ENCODE data around the gene PTBP3.
A peak's percentile ranks its signal among the peaks of the same experiment; 100 is the strongest.
"Not testable (repeated sequence)": the region's sequence is repeated elsewhere in the genome, so short reads cannot be mapped to it uniquely, and the experiment has no call there.

Gene PTBP3, protein sequence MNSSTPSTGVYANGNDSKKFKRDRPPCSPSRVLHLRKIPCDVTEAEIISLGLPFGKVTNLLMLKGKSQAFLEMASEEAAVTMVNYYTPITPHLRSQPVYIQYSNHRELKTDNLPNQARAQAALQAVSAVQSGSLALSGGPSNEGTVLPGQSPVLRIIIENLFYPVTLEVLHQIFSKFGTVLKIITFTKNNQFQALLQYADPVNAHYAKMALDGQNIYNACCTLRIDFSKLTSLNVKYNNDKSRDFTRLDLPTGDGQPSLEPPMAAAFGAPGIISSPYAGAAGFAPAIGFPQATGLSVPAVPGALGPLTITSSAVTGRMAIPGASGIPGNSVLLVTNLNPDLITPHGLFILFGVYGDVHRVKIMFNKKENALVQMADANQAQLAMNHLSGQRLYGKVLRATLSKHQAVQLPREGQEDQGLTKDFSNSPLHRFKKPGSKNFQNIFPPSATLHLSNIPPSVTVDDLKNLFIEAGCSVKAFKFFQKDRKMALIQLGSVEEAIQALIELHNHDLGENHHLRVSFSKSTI

DNA sequence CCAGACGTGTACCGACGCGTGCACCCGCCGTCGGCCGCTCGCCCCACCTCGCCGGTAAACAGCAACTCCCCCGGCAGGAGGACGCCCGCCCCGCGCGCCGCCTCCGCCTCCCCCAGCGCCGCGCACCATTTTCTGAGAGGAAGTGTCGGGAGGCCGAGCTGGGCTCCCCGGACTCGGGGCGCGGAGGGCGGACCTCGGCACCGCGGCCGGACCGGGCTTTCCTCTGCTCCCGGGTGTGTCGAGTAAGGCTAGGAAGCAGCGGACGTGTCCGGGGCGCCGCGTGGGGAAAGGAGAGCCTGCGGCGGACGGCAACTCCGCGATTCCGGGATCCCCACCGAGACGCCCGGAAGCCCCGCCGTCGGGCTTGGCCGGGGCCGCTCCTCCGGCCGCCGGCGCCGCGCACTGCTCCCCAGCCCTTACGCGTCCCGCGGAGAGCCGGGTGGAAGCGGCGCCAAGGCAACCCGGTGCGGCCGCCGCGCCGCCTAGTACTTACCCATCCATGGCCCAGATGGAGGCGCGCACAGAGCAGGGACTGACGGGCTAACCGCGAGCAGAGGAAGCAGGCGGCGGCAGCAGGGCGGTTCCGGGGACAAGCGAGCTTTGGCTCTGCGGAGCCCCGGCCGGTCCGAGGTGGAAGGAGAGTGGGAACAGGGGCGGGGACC is at the start of gene PTBP3:
TSS of gene PTBP3 (minus strand) at position 643 of the 662 bp plus-strand sequence. CDS start 35,754 bp downstream, outside the sequence.
- peak; percentile 92 for DNase-seq

DNA sequence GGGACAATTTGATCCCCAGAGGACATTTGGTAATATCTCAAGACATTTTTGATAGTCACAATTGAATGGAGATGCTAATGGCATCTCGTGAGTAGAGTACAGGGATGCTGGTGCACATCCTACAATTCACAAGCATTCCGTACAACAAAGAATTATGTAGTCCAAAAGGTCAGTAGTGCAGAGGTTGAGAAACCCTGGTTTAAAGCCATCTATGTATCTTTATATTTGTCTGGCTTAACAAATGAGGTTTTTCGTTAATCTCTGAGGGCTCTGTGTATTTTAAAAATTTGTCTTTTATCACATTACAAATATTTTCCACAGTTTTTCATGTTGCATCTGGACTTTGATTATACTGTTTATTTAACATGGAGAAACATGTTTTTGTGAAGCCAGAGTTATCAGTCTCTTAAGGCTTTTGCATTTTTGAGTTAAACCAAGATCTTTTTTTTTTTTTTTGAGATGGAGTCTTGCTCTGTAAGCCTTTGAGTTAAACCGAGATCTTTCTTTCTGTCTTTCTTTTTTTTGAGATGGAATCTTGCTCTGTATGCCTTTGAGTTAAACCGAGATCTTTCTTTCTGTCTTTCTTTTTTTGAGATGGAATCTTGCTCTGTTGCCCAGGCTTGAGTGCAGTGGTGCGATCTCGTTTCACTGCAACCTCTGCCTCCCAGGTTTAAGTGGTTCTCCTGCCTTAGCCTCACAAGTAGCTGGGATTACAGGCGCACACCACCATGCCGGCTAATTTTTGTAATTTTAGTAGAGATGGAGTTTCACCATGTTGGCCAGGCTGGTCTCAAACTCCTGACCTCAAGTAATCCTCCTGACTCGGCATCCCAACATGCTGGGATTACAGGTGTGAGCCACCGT is 49.3 kb upstream of the PTBP3 start:
- DNase-seq: no peak

DNA sequence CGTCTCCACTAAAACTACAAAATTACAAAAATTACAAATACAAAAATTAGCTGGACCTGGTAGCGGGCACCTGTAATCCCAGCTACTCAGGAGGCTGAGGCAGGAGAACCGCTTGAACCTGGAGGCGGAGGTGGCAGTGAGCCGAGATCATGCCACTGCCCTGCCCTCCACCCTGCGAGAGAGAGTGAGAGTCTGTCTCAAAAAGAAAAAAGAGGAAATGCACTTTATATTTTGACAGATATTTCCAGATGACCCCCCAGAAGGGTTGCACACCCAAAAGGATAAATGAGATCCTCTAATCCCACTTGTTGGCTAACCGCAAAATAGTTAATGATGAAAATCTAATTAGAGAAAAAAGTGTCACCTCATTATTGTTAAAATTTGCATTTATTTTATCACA is 48.6 kb upstream of the PTBP3 start:
- no peak for DNase-seq

DNA sequence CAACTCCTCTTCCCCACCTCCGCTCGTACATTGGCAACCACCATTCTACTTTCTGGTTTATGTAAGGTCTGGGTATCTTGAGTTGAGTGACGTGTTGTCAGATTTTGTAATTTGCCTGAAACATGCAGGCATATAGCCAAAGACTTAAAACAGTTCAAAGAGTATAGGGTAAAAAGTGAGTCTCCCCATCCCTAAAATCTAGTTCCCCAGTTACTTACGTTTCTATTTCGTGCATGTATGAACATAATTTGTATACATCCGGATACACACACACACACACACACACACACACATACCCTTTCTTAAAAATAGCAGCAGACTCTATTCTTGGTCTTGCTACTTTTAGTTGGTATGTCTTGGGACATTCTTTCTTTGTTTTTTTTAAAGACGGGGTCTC is 47.4 kb upstream of the PTBP3 start:
- no peak for DNase-seq

DNA sequence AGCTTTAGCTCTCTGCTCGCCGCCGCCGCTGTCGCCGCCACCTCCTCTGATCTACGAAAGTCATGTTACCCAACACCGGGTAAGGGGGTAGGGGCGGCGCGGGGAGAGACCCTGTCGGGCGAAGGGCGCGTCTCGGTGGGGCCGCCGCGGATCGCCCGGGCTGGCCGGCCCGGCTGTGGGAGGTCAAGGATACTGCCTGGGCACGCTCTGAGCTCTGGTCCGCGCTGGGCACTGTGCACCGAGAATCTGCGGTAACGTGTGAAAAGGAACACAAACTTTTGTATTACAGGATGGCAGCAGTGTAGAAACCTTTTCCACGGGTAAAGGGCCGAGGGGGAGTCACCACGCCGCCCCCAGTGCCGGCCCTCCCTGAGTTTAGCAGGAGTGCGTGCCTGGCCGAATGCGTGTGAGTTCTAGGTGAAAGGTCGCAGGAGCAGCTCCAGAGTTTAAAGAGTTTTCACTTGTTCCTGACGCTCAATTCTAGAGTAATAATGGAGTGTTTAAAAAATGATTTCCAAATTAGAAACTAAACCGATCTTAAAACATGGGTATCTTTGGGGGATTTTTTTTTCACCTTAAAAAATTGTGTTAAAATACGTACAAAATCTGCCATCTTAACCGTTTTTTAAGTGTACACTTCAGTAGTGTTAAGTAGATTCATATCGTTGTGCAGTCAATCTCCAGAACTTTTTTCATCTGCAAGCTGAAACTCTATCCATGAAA is 46.8 kb upstream of the PTBP3 start, which contains the start of gene HSDL2:
TSS of gene HSDL2 (plus strand) at position 7 of the 723 bp plus-strand sequence. CDS start at position 63, 56 bp downstream.
- peak; percentile 57 for DNase-seq

DNA sequence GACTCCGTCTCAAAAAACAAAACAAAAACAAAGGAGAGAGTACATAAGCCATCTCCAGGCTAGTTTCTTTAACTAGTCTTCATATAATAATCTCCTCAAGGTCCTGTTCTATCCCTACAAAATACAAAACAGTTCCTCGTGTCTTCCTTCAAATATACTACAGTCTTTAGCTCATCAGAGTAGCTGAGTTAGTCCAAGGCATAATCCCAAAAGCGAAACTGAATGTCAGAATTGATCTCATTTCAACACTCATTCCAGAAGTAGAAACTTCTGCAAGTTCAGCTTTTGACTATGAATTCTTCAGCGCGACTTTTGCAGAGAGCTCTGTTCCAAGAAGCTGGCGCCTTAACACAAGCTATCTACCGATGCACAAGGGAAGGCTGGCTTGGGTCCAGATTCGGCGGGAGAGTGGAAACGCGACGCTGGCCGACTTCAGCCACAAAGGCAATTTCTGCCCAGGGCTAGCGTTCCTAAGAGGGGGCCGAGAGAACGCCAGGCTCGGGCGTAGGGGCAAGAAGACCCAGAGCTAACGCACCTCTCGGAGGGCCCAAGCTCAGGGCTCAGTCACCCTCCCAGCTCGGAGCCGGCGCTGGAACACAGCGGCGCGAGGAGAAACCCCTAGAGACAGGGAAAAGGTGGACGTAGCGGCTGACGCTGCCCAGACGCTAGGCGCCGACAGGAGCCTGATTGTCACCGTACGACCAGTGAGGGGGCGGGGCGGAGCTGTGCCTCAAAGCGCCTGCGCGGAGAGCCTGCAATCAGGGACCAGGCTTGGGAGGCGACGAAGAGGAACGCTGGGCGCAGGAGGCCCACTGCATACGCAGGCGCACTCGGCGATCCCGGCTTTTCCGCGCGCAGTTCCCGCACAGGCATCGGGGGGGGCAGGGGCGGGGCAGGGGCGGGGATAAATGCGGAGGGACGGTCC is 46.0 kb upstream of the PTBP3 start:
- DNase-seq: peak; percentile 95

DNA sequence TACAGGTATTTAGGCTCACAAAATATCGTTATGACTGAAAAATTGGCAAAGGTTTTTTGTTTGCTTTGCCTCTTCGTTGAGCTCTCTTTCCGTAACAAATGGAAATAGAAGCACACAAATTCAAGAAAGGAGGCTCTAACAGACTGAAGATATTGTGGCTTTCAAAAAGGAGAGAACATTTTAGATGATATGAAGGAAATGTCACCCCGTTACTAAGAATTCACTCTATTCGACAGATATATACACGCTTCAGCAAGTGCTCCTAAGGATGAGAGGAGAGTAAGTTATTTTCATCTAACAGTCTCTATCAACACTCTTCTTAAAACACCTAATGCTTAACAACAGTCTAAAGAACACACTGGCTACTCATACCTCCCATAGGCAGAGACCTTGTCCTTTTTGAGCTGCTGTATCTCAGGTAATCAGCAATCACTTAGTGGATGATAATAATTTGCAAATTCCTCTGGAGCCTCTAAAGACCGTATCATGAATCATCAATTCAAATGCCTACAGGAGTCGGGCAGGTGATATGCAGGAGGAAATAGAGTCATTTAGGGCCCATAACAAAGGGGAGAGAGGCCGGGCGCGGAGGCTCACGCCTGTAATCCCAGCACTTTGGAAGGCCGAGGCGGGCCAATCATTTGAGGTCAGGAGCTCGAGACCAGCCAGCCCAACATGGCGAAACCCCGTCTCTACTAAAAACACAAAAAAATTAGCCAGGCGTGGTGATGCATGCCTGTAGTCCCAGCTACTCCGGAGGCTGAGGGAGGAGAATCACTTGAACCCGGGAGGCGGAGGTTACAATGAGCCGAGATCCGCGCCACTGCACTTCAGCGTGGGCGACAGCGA is 45.1 kb upstream of the PTBP3 start:
- no peak for DNase-seq

DNA sequence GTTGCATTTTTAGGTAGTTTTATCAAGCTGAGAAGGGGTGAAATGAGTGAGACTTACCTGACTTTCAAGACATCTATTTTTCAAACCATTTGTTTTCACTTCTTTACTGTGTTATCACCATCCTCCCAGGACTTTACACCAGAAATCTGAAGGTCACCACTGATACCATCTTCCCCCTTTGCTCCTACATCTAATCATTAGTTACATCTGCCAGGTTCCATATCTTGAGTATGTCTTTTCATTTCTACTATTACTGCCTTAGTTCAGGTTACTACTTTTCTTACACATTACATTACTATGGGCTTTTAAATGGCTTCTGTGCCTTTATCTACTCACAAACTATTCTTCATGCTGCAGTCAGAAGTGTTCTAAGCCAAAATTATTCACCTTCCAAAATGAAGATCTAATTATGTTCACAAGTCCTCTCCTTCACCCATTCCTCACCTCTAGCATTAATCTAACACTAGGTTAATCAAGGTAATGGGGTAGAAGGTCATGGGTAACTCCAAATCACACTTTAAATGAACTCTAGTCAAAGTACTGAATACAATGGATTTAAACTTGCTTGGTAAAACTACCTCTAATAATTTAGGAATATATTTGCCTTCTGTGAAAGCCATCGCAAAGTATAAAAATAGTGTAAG is 44.4 kb upstream of the PTBP3 start:
- DNase-seq: no peak

DNA sequence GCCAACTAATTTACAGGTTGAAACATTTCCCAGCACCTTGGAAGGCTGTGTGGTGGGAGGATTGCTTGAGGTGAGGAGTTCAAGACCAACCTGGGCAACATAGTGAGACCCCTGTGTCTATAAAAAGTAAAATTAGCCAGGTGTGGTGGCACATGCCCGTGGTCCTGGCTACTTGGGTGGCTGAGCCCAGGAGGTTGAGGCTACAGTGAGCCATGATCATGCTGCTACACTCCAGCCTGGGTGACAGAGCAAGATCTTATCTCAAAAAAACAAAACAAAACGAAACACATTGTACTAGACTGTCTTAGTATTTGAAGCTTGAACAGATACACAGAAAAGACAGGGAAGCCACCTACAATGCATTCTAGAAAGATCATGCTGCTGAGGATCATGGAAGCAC is 43.7 kb upstream of the PTBP3 start:
- no peak for DNase-seq

DNA sequence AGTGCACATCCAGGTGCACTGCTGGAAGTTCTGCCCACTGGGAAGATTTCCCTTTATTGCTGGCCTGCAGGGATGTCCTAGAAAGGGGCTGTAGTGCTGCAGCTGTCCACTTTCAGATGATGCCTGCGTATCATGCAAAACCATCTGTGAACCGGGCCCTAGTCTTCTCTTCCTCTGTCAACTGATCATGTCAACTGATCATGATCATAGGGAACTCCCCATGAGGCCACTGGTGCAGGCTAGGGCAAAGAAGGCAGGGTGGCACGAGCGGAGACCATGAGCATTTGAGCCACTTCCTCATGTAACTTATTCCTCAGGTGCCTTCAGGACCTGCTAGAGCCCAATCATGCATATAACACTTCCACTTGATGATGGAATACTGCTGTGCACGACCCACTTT is 41.9 kb upstream of the PTBP3 start:
- DNase-seq: no peak

DNA sequence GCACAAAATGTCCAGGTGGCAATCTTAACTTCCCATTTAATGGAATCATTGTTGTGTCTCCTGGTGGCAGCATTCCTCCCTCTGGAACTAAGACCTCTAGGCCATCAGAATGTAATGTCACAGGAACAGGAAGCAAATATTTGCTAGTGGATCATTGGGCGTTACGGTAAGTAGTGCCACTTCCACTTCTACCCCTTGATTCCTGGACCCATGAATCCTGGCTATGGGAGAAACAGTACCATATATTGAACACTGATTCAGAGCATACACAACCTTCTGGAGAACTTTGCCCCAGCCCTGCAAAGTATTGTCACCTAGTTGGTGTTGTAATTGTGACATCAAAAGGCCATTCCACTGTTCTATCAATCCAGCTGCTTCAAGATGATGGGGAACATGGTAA is 40.8 kb upstream of the PTBP3 start:
- not testable (repeated sequence) for DNase-seq

DNA sequence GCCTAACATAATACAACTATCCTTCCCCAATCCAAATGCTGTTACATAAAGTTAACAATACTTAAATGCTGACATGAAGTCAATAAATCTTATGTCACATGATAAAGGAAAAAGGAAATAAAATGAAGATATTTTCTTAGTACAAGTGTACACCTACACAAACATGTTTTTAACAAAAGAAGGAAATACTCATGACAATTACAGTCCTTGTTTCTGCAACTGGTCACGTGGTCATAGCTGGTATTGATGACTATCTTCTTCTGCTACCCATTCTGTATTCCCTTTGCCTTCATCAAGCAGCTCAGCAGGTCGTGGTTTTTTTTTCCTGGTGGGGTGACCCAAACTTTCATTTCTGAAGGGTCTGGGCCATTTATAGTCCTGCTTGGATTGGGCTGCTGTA is 40.2 kb upstream of the PTBP3 start:
- not testable (repeated sequence) for DNase-seq

DNA sequence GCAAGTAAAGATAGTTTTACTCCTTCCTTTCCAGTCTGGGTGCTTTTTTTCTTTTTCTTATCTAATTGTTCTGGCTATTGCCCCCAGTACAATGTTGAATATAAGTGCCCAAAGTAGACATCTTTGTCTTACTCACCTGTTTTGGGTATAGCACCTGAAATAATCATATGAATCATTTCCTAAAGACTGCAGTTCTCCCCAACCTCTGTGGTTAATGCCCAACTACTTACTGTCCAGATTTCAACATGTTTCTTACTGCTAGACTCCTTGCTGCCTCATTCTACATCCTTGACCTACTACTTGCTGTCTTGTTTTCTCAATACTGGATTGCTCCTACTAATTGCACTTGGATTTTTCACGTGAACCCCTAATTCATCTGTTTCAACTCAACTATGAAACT is 37.6 kb upstream of the PTBP3 start:
- DNase-seq: no peak

DNA sequence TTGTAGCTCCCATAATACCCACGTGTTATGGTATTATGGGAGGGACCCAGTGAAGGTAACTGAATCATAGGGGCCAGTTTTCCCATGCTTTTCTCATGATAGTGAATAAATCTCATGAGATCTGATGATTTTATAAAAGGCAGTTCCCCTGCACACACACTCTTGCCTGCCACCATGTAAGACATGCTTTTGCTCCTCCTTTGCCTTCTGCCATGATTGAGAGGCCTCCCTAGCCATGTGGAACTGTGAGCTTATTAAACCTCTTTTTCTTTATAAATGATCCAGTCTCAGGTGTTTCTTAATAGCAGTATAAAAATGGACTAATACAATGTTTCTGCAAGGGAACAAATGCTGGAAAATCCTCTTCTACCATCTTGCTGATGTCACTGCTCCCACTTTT is 36.4 kb upstream of the PTBP3 start:
- DNase-seq: no peak

DNA sequence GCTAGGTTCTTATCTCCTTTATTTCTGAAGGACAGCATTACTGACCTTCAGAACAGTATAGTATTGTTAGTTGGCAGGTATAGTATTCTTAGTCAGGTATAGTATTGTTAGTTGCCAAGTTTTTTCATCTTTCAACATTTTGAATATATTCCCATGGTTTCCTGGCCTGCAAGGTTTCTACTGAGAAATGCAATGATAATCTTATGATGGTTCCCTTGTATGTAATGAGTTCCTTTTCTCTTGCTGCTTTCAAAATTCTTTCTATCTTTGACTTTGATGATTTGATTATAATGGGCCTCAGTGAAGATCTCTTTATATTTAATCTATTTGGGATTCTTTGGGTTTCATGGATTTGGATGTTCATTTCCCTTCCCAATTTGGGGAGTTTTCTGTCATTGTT is 34.0 kb upstream of the PTBP3 start:
- no peak for DNase-seq

DNA sequence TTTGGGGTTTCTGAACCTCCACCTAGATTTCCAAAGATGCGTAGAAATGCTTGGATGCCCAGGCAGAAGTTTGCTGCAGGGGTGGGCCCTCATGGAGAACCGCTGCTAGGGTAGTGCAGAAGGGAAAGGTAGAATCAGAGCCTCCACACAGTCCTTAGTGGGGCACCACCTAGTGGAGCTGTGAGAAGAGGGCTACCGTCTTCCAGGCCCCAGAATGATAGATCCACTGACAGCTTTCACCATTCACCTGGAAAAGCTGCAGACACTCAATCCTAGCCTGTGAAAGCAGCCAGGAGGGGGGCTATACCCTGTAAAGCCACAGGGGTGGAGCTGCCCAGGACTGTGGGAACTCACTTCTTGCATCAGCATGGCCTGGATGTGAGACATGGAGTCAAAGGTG is 33.2 kb upstream of the PTBP3 start:
- DNase-seq: no peak

DNA sequence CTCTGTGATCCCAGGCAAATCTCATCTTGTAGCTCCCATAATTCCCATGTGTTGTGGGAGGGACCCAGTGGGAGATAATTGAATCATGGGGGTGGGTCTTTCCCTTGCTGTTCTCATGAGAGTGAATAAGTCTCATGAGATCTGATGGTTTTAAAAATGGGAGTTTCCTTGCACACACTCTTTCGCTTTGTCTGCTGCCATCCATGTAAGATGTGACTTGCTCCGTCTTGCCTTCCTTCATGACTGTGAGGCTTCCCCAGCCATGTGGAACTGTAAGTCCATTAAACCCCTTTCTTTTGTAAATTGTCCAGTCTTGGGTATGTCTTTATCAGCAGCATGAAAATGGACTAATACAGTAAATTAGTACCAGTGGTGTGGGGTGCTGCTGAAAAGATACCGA is 31.8 kb upstream of the PTBP3 start:
- DNase-seq: not testable (repeated sequence)

DNA sequence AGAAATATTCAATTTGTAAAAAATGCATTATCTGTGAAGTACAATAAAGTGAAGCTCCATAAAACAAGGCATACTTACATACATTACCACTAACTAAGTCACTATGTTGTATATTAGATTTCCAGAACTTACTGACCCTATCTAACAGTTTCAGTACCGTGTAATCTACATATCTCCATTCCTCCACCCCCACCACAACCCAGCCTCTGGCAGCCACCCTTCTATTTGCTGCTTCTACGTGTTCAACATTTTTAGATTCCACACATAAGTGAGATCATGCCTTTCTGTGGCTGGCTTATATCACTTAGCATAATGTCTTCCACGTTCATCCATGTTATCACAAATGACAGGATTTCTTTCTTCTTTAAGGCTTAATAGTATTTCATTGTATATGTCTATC is 31.3 kb upstream of the PTBP3 start:
- no peak for DNase-seq

DNA sequence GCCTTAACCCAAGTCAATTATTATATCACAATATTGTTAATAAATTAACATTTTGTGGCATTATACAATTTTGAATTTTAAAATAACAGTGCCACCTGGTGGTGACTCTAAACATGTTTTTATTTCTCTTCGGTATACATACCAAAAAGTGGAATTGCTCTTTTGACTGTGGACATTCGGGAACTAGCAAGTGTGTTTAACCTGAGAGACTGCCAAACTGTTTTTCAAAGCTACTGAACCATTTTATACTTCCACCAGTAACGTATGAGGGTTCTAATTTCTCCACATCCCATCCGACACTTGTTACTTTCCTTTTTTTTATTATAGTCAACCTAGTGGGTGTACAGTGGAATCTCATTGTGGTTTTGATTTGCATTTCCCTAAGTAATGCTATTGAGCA is 28.2 kb upstream of the PTBP3 start:
- DNase-seq: peak; percentile 44

Data from kidney glomerular epithelial cell (primary cell).